Activated CD8-positive, alpha-beta memory T cell treated with anti-CD3 and anti-CD28 coated beads for 48 hours (primary cell): ENCODE measurements around the gene PAK1.
"Not testable (repeated sequence)": the region's sequence is repeated elsewhere in the genome, so short reads cannot be mapped to it uniquely, and the experiment has no call there.

Experiments
- DNase-seq, 3 experiments: peaks; one replicate each; pipeline ENCODE4 v3.0.0-alpha.2; 2020; ENCODE audit warnings: low read depth in 2 of 3, low spot score in 2 of 3

The PAK1 gene

GRCh38 chr11:77407613-77408012 lies 66.3 kb downstream of the PAK1 start:
- no peak for DNase-seq

- DNase-seq = no peak
Measured at GRCh38 chr11:77406396-77406795, 67.5 kb downstream of the PAK1 start.

- DNase-seq = no peak
Measured at GRCh38 chr11:77403211-77403610, 70.7 kb downstream of the PAK1 start.

DNA sequence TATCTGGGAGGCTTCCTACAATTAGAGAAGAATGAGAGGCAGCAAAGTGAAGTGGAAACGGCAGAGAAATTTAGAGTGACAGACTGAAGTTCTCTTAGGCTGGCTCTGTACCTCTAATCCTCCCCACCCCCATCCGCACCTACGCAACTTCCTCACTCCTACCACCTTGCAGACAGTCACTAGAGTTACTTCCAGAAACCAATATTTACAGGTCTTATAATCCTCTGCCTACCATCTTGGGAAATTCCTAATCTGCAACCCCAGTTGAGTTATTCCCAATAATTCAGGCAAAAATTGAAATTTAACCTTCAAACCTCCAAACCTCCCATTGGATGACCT lies 71.7 kb downstream of the PAK1 start:
- DNase-seq = no peak

DNA sequence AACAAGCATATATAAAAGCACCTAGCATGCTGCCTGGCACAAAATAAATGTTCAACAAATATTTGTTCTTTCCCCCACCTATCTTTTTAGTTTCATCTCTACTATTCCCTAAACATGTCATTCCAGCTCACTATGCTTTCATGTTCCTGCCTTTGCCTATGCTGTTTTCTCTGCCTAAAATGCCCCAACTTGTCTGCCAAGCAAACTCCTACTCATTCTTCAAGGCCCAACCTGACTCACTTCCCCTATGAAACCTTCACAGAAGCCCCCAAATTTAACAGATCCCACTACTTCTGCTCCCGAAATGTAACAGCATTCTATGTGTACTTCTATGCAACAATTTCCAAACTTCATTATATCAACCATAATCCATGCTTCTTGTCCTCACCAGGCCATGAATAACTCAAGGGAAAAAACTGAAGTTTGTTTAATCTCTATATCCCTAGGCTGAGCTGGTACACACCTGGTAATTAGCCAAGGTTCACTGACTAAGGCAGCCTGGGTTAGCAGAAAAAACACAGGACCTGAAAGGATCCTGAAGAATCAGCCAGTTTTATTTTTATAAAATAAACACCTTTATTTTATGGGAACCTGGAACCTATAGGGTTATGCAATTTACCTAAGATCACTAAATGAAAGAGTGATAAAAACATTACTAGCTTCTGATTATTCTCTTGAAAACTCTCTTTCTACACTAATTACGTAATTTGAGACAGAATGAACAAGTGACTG lies 72.2 kb downstream of the PAK1 start:
- DNase-seq = no peak

- no peak for DNase-seq
Measured at GRCh38 chr11:77400775-77401449, 73.0 kb downstream of the PAK1 start.

DNA sequence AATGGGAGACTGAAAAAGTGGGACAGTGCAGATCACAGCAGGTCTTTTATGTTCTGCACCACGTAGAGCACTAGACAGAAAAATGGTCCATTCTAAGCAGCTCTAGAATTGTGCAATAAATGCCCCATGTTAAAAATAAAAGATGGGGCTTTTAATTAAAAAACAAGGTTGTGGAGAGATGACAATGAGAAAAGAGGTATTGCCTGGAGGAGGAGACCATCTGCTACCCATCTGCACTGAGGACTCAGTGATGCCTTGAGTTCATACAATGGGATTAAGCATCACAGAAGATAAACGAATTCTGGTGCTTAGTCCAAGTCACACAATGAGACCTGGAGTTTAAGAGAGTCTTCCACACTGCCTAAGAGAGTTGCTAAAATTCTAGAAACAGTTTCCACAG lies 73.6 kb downstream of the PAK1 start:
- DNase-seq = no peak

DNA sequence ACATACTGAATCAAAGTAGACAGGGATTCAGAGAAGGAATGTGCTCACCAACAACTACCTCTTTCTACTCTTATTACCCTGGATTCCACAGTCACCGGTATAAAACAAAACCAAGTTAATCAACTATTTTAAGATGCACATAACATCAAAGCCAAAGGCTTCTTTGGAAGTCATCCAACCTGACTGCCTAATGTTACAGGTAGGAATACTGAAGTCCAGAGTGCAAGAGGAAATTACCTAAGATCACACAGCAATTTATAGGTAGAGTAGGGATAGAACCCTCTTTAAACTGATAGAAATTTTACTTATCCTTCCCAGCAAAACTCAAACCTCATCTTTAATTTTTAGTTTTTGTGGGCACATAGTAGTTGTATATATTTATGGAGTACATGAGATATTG lies 76.3 kb downstream of the PAK1 start:
- no peak for DNase-seq

- DNase-seq = no peak
Measured at GRCh38 chr11:77396911-77397310, 77.0 kb downstream of the PAK1 start.

DNA sequence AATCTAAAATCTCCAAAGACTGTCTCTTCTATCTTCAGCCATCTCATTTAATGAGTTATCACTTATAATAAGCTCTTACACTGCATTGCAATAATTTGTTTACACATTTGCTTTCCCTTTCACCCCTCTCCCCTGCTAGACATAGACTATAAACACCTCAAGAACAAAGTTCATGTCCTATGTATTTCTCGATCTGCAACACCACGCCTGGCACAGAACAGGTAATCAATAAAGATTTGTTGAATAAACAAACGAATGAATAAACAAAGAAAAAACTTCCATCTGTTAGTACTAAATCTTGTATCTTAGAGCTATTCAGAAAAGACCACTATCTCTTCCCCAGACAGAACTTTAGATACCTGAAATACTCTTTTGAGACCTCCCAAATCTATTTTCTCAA lies 77.6 kb downstream of the PAK1 start:
- no peak for DNase-seq

- DNase-seq = no peak
Measured at GRCh38 chr11:77395460-77396173, 78.3 kb downstream of the PAK1 start.

GRCh38 chr11:77392842-77393241 lies 81.1 kb downstream of the PAK1 start:
- no peak for DNase-seq

DNA sequence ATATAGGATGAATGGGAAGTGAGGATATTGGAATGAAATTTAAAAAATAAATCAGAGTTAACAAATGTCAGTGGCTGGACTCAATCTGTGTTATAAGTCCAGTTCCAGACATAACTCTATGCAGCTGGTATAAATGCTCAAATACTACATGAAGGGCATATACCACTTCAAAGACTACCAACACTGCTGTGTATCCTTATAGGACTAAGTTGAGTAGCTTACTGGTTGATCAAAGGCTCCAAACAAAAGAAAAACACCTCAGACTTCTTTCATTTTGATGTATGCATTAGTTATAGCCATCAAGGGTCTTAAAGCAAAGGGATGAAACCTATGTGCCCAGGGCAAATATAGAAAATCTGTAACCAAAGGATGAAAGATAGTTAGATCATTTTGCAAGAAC lies 86.2 kb downstream of the PAK1 start:
- no peak for DNase-seq

GRCh38 chr11:77386178-77386577 lies 87.7 kb downstream of the PAK1 start:
- no peak for DNase-seq

DNA sequence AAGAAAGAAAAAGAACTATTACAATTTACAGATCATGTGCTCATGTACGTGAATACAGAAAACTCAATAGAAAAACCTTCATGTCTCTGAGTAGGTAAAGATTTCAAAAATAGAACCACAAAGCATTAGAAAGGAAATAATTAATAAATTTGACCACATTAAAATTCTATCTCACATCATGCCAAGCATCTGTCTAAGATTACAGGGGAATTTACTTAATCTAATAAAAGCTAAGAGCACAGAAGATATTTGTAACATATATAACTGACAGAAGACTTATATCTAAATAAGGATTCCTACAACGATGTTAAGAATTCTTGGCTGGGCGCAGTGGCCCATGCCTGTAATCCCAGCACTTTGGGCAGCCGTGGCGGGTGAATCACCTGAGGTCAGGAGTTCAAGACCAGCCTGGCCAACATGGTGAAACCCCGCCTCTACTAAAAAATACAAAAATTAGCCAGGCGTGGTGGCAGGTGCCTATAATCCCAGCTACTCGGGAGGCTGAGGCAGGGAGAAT lies 88.6 kb downstream of the PAK1 start:
- not testable (repeated sequence) for DNase-seq

GRCh38 chr11:77384571-77384970 lies 89.3 kb downstream of the PAK1 start:
- DNase-seq = no peak

GRCh38 chr11:77383349-77383748 lies 90.5 kb downstream of the PAK1 start:
- DNase-seq = not testable (repeated sequence)

GRCh38 chr11:77381729-77382665 lies 91.9 kb downstream of the PAK1 start:
- DNase-seq = no peak

- no peak for DNase-seq
Measured at GRCh38 chr11:77379934-77380333, 94.0 kb downstream of the PAK1 start.

DNA sequence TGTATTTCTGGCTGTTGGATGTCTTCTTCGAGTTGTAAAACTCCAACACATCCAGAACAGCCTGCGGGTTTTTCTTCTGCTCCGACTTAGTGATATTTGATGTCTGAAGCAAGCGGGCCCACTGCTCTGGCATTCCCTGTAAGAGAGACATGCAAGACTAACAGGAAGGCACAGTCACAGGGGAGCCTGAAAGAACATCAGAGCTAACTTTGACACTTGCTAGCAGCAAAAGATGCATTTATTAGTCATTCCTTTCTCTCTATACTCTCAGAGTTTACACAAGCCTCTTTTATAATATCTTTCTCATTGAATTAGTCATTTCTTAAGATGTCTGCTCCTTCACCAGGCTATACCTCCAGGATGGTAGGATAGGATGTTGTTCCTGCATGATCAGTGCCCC lies 94.6 kb downstream of the PAK1 start:
- DNase-seq = no peak

DNA sequence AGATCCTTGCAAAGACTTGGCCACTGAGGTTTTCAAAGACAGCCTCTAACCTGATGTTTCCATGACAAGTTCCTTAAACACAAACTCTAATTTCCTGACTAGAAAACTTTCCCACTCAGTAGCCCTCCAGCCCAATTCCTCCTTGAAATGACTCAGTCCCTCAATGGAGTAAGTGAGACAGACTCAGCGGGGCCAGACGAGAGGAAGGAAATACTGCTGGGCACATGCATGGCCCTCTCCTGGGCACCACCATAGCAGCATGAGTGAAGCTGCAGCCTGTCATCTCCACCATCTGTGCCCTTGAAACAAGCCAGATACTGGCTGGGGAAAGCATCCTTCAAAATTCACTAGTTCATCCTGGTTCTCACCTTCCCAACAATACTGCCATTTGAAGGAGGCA lies 96.2 kb downstream of the PAK1 start:
- no peak for DNase-seq
